HEK293 (cell line): ENCODE measurements around the gene GAMT.

Experiments used
- CTCF ChIP-seq: fragments of 450-650 bp; formaldehyde crosslinking; IDR thresholded peaks from 2 replicates; pipeline ENCODE4 v1.5.1; 2016; ENCODE audit warnings: missing biosample characterization, missing genetic modification characterization
- EGR2 ChIP-seq: fragments of 450-650 bp; formaldehyde crosslinking; IDR thresholded peaks from 2 replicates; pipeline ENCODE4 v1.5.1; 2016; ENCODE audit warnings: low read depth, missing biosample characterization, missing genetic modification characterization
- KLF10 ChIP-seq: fragments of 450-650 bp; IDR thresholded peaks from 2 replicates; pipeline ENCODE4 v1.5.1; 2018; ENCODE audit warnings: missing biosample characterization, mild to moderate bottlenecking, missing genetic modification characterization
- SP3 ChIP-seq: fragments of 450-650 bp; formaldehyde crosslinking; IDR thresholded peaks from 2 replicates; pipeline ENCODE4 v1.5.1; 2016; ENCODE audit warnings: missing biosample characterization, missing genetic modification characterization
- WT1 ChIP-seq: fragments of 450-650 bp; formaldehyde crosslinking; IDR thresholded peaks from 2 replicates; pipeline ENCODE4 v1.5.1; 2016; ENCODE audit warnings: missing biosample characterization, missing genetic modification characterization
- ZBTB8A ChIP-seq: fragments of 450-650 bp; formaldehyde crosslinking; IDR thresholded peaks from 2 replicates; pipeline ENCODE4 v1.5.1; 2016; ENCODE audit warnings: missing biosample characterization, missing genetic modification characterization
- ZEB2 ChIP-seq: fragments of 450-650 bp; formaldehyde crosslinking; IDR thresholded peaks from 2 replicates; pipeline ENCODE4 v1.5.1; 2016; ENCODE audit warnings: missing biosample characterization, missing genetic modification characterization
- ZIC2 ChIP-seq: fragments of 450-650 bp; formaldehyde crosslinking; IDR thresholded peaks from 2 replicates; pipeline ENCODE4 v1.5.1; 2016; ENCODE audit warnings: missing biosample characterization, missing genetic modification characterization
- ZNF132 ChIP-seq: fragments of 450-650 bp; formaldehyde crosslinking; IDR thresholded peaks from 2 replicates; pipeline ENCODE4 v1.5.1; 2017; ENCODE audit warnings: missing biosample characterization, missing genetic modification characterization, borderline replicate concordance
- ZNF133 ChIP-seq: fragments of 450-650 bp; formaldehyde crosslinking; IDR thresholded peaks from 2 replicates; pipeline ENCODE4 v1.5.1; 2016; ENCODE audit warnings: missing biosample characterization, missing genetic modification characterization
- ZNF16 ChIP-seq: fragments of 450-650 bp; formaldehyde crosslinking; IDR thresholded peaks from 2 replicates; pipeline ENCODE4 v1.5.1; 2016; ENCODE audit warnings: low read depth, missing biosample characterization, missing genetic modification characterization
- ZNF184 ChIP-seq: fragments of 450-650 bp; IDR thresholded peaks from 2 replicates; pipeline ENCODE4 v1.5.1; 2018; ENCODE audit warnings: missing biosample characterization, mild to moderate bottlenecking, missing genetic modification characterization
- ZNF2 ChIP-seq: fragments of 450-650 bp; formaldehyde crosslinking; IDR thresholded peaks from 2 replicates; pipeline ENCODE4 v1.5.1; 2016; ENCODE audit warnings: missing biosample characterization, missing genetic modification characterization
- ZNF202 ChIP-seq: fragments of 450-650 bp; formaldehyde crosslinking; IDR thresholded peaks from 2 replicates; pipeline ENCODE4 v1.5.1; 2016; ENCODE audit warnings: missing biosample characterization, missing genetic modification characterization, borderline replicate concordance
- ZNF211 ChIP-seq: fragments of 450-650 bp; formaldehyde crosslinking; IDR thresholded peaks from 2 replicates; pipeline ENCODE4 v1.5.1; 2016; ENCODE audit warnings: low read depth, missing biosample characterization, missing genetic modification characterization
- ZNF350 ChIP-seq: fragments of 450-650 bp; formaldehyde crosslinking; IDR thresholded peaks from 2 replicates; pipeline ENCODE4 v1.5.0; 2017; ENCODE audit warnings: missing biosample characterization, mild to moderate bottlenecking, missing genetic modification characterization
- ZNF362 ChIP-seq: fragments of 450-650 bp; formaldehyde crosslinking; IDR thresholded peaks from 2 replicates; pipeline ENCODE4 v1.5.1; 2016; ENCODE audit warnings: missing biosample characterization, missing genetic modification characterization
- ZNF423 ChIP-seq: fragments of 450-650 bp; formaldehyde crosslinking; IDR thresholded peaks from 2 replicates; pipeline ENCODE4 v1.5.1; 2016; ENCODE audit warnings: missing biosample characterization, missing genetic modification characterization
- ZNF518A ChIP-seq: fragments of 450-650 bp; formaldehyde crosslinking; conservative IDR thresholded peaks from 2 replicates; pipeline ENCODE4 v1.5.1; 2016; ENCODE audit warnings: low read depth, missing biosample characterization, missing genetic modification characterization
- ZNF561 ChIP-seq: fragments of 450-650 bp; IDR thresholded peaks from 2 replicates; pipeline ENCODE4 v1.5.1; 2018; ENCODE audit warnings: missing biosample characterization, missing genetic modification characterization, borderline replicate concordance
- TF ChIP-seq, protein P1 (sequence below): fragments of 450-650 bp; formaldehyde crosslinking; IDR thresholded peaks from 2 replicates; pipeline ENCODE4 v1.5.1; 2017; ENCODE audit warnings: missing biosample characterization, missing genetic modification characterization
- TF ChIP-seq, protein P2 (sequence below): fragments of 450-650 bp; formaldehyde crosslinking; IDR thresholded peaks from 2 replicates; pipeline ENCODE4 v1.5.1; 2016; ENCODE audit warnings: missing biosample characterization, missing genetic modification characterization
- TF ChIP-seq, protein P3 (sequence below): IDR thresholded peaks from 2 replicates; pipeline ENCODE4 v1.6.1; 2011; ENCODE audit warnings: mild to moderate bottlenecking, low read depth, low read length, borderline replicate concordance
- TF ChIP-seq, protein P4 (sequence below): fragments of 450-650 bp; formaldehyde crosslinking; optimal IDR thresholded peaks from 2 replicates; pipeline ENCODE3; 2016; ENCODE audit warnings: missing biosample characterization, mild to moderate bottlenecking, missing genetic modification characterization

GAMT gene

GRCh38 chr19:1406774-1407527, 5.6 kb upstream of the GAMT start (continued):
- no peak for TF ChIP-seq ZNF350 (tag by site-specific recombination)
- TF ChIP-seq KLF10 (tag by site-specific recombination): 0 out of 2 replicates have a peak, but pooled peaks have one; percentile 66
- peak; percentile 85 for TF ChIP-seq CTCF (tag by site-specific recombination)
- TF ChIP-seq ZNF16 (tag by site-specific recombination): no peak
- TF ChIP-seq ZBTB8A (tag by site-specific recombination): peak; percentile 83
- TF ChIP-seq, protein P1, sequence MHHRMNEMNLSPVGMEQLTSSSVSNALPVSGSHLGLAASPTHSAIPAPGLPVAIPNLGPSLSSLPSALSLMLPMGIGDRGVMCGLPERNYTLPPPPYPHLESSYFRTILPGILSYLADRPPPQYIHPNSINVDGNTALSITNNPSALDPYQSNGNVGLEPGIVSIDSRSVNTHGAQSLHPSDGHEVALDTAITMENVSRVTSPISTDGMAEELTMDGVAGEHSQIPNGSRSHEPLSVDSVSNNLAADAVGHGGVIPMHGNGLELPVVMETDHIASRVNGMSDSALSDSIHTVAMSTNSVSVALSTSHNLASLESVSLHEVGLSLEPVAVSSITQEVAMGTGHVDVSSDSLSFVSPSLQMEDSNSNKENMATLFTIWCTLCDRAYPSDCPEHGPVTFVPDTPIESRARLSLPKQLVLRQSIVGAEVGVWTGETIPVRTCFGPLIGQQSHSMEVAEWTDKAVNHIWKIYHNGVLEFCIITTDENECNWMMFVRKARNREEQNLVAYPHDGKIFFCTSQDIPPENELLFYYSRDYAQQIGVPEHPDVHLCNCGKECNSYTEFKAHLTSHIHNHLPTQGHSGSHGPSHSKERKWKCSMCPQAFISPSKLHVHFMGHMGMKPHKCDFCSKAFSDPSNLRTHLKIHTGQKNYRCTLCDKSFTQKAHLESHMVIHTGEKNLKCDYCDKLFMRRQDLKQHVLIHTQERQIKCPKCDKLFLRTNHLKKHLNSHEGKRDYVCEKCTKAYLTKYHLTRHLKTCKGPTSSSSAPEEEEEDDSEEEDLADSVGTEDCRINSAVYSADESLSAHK (tag by site-specific recombination): 0 out of 2 replicates have a peak, but pooled peaks have one; percentile 25
- 0 out of 2 replicates have a peak, but pooled peaks have one; percentile 84 for TF ChIP-seq ZNF561 (tag by site-specific recombination)
- TF ChIP-seq ZNF132 (tag by site-specific recombination): no peak
- TF ChIP-seq, protein P2, sequence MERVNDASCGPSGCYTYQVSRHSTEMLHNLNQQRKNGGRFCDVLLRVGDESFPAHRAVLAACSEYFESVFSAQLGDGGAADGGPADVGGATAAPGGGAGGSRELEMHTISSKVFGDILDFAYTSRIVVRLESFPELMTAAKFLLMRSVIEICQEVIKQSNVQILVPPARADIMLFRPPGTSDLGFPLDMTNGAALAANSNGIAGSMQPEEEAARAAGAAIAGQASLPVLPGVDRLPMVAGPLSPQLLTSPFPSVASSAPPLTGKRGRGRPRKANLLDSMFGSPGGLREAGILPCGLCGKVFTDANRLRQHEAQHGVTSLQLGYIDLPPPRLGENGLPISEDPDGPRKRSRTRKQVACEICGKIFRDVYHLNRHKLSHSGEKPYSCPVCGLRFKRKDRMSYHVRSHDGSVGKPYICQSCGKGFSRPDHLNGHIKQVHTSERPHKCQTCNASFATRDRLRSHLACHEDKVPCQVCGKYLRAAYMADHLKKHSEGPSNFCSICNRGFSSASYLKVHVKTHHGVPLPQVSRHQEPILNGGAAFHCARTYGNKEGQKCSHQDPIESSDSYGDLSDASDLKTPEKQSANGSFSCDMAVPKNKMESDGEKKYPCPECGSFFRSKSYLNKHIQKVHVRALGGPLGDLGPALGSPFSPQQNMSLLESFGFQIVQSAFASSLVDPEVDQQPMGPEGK (tag by site-specific recombination): peak; percentile 82
- TF ChIP-seq ZNF202 (tag by site-specific recombination): no peak
- TF ChIP-seq, protein P3, sequence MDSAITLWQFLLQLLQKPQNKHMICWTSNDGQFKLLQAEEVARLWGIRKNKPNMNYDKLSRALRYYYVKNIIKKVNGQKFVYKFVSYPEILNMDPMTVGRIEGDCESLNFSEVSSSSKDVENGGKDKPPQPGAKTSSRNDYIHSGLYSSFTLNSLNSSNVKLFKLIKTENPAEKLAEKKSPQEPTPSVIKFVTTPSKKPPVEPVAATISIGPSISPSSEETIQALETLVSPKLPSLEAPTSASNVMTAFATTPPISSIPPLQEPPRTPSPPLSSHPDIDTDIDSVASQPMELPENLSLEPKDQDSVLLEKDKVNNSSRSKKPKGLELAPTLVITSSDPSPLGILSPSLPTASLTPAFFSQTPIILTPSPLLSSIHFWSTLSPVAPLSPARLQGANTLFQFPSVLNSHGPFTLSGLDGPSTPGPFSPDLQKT: no peak
- TF ChIP-seq ZNF184 (tag by site-specific recombination): no peak
- peak; percentile 14; the same call in 1 of the 2 replicates for TF ChIP-seq ZNF423 (tag by site-specific recombination)
- TF ChIP-seq ZEB2: peak; percentile 75; the same call in 1 of the 2 replicates
- peak; percentile 80 for TF ChIP-seq EGR2 (tag by site-specific recombination)
- no peak for TF ChIP-seq ZNF518A (tag by site-specific recombination)
- TF ChIP-seq WT1: no peak; the same call in 1 of the 2 replicates
- no peak for TF ChIP-seq ZNF133 (tag by site-specific recombination)
- TF ChIP-seq SP3 (tag by site-specific recombination): peak; percentile 86
- no peak for TF ChIP-seq ZNF362 (tag by site-specific recombination)
- no peak for TF ChIP-seq ZNF211 (tag by site-specific recombination)
- 0 out of 2 replicates have a peak, but pooled peaks have one; percentile 40 for TF ChIP-seq ZNF2 (tag by site-specific recombination)
- TF ChIP-seq, protein P4, sequence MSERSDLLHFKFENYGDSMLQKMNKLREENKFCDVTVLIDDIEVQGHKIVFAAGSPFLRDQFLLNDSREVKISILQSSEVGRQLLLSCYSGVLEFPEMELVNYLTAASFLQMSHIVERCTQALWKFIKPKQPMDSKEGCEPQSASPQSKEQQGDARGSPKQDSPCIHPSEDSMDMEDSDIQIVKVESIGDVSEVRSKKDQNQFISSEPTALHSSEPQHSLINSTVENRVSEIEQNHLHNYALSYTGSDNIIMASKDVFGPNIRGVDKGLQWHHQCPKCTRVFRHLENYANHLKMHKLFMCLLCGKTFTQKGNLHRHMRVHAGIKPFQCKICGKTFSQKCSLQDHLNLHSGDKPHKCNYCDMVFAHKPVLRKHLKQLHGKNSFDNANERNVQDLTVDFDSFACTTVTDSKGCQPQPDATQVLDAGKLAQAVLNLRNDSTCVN: peak; percentile 88
- peak; percentile 69 for TF ChIP-seq ZIC2
